DND-41 (cell line): Measurements from ENCODE around the gene MLIP.

Experiments used
- ATAC-seq: fragments of 200-7000 bp; cut with Tn5 transposase; 3 replicates; pipeline ENCODE4 v1.9.1; 2021; ENCODE audit warnings: low read depth; ENCODE audit not compliant: insufficient read depth
- DNase-seq: peaks from one replicate; pipeline ENCODE4 v3.0.0-alpha.2; 2020
- H2AFZ ChIP-seq: 2 replicates; pipeline ENCODE4 v1.6.0; 2012; ENCODE audit warnings: low read depth, low read length
- H3K27ac ChIP-seq: 2 replicates; pipeline ENCODE4 v1.5.1; 2012; ENCODE audit warnings: low read length, inconsistent platforms
- H3K27me3 ChIP-seq: fragments of 200-600 bp; sonication (generic); 2 replicates; pipeline ENCODE4 v1.6.0; 2012; ENCODE audit warnings: low read length, mild to moderate bottlenecking, inconsistent platforms; ENCODE audit not compliant: insufficient read depth, poor library complexity
- H3K36me3 ChIP-seq: 2 replicates; pipeline ENCODE4 v1.5.1; 2012; ENCODE audit warnings: low read length, inconsistent platforms; ENCODE audit not compliant: insufficient read depth
- H3K4me1 ChIP-seq: 2 replicates; pipeline ENCODE4 v1.5.1; 2012; ENCODE audit warnings: mild to moderate bottlenecking, low read length; ENCODE audit not compliant: insufficient read depth
- H3K4me2 ChIP-seq: 2 replicates; pipeline ENCODE4 v1.6.0; 2012; ENCODE audit warnings: mild to moderate bottlenecking, moderate library complexity, low read length, inconsistent platforms; ENCODE audit not compliant: insufficient read depth
- H3K4me3 ChIP-seq, 2 experiments: fragments of 200-600 bp in 1 of 2; shearing (Covaris generic) in 1 of 2; 2 replicates each; pipeline ENCODE4 v1.5.1; 2012 to 2016; ENCODE audit warnings: inconsistent platforms in 2 of 2, low read length in 2 of 2, mild to moderate bottlenecking in 2 of 2, low read depth in 1 of 2, moderate library complexity in 1 of 2
- H3K79me2 ChIP-seq: 2 replicates; pipeline ENCODE4 v1.6.0; 2012; ENCODE audit warnings: low read length, inconsistent platforms; ENCODE audit not compliant: insufficient read depth
- H3K9ac ChIP-seq: 2 replicates; pipeline ENCODE4 v1.6.0; 2012; ENCODE audit warnings: low read depth, mild to moderate bottlenecking, inconsistent platforms, low read length, moderate library complexity
- H3K9me3 ChIP-seq: 2 replicates; pipeline ENCODE4 v1.5.1; 2012; ENCODE audit warnings: low read length, moderate library complexity, mild to moderate bottlenecking, inconsistent platforms; ENCODE audit not compliant: insufficient read depth, severe bottlenecking
- H4K20me1 ChIP-seq: 2 replicates; pipeline ENCODE4 v1.6.0; 2012; ENCODE audit warnings: low read length; ENCODE audit not compliant: insufficient read depth
- CTCF ChIP-seq: IDR thresholded peaks from 2 replicates; pipeline ENCODE4 v1.5.1; 2012; ENCODE audit warnings: borderline replicate concordance, low read length, moderate library complexity, mild to moderate bottlenecking; ENCODE audit not compliant: poor library complexity, severe bottlenecking; ENCODE audit errors: extremely low read depth
- EZH2 ChIP-seq: IDR thresholded peaks from 3 replicates; pipeline ENCODE4 v1.6.1; 2012; ENCODE audit warnings: borderline replicate concordance, low read depth, mild to moderate bottlenecking, moderate library complexity, low read length, inconsistent platforms; ENCODE audit not compliant: severe bottlenecking

The MLIP gene

GRCh38 chr6:54093326-54093948, 17.8 kb upstream of the MLIP start:
- no peak overlapping the region for H2AFZ ChIP-seq
- no peak overlapping the region for H3K27ac ChIP-seq
- no peak overlapping the region for H3K4me2 ChIP-seq
- no peak overlapping the region for H3K4me3 ChIP-seq
- H4K20me1 ChIP-seq = no peaks in the 10 kb centered on the region
- no peaks in the 10 kb centered on the region for H3K79me2 ChIP-seq
- no peaks in the 10 kb centered on the region for H3K4me1 ChIP-seq
- no peaks in the 10 kb centered on the region for H3K27me3 ChIP-seq
- no peak overlapping the region for H3K9ac ChIP-seq
- TF ChIP-seq CTCF (no peak), EZH2 (no peak)
- ATAC-seq (no peak), DNase-seq (no peak)
- no peaks in the 10 kb centered on the region for H3K9me3 ChIP-seq
- no peaks in the 10 kb centered on the region for H3K36me3 ChIP-seq

GRCh38 chr6:54094293-54094692, 16.9 kb upstream of the MLIP start:
- H3K4me1 ChIP-seq = no peaks in the 10 kb centered on the region
- no peaks in the 10 kb centered on the region for H4K20me1 ChIP-seq
- no peaks in the 10 kb centered on the region for H3K36me3 ChIP-seq
- H3K79me2 ChIP-seq = no peaks in the 10 kb centered on the region
- H3K27ac ChIP-seq = no peak overlapping the region
- H2AFZ ChIP-seq = no peak overlapping the region
- no peak overlapping the region for H3K4me3 ChIP-seq
- H3K9ac ChIP-seq = no peak overlapping the region
- DNase-seq (no peak), ATAC-seq (no peak)
- no peaks in the 10 kb centered on the region for H3K9me3 ChIP-seq
- H3K4me2 ChIP-seq = no peak overlapping the region
- TF ChIP-seq EZH2 = no peak
- TF ChIP-seq CTCF = no peak
- H3K27me3 ChIP-seq = no peaks in the 10 kb centered on the region

- ATAC-seq (no peak), DNase-seq (no peak)
- Histone ChIP-seq H3K27me3 (no peaks in the 10 kb centered on the region), H3K4me1 (no peaks in the 10 kb centered on the region), H3K36me3 (no peaks in the 10 kb centered on the region), H3K9me3 (no peaks in the 10 kb centered on the region), H4K20me1 (no peaks in the 10 kb centered on the region), H3K4me2 (no peak overlapping the region), H2AFZ (peak overlapping the region; percentile 39; the same call in 1 of the 2 replicates), H3K4me3 (no peak overlapping the region), H3K27ac (no peak overlapping the region), H3K9ac (no peak overlapping the region), H3K79me2 (no peaks in the 10 kb centered on the region)
- no peak for TF ChIP-seq CTCF
Measured at GRCh38 chr6:54094786-54095185, 16.5 kb upstream of the MLIP start.

GRCh38 chr6:54095723-54096122, 15.5 kb upstream of the MLIP start:
- Histone ChIP-seq H3K9me3 (no peaks in the 10 kb centered on the region), H3K36me3 (no peaks in the 10 kb centered on the region), H3K9ac (no peak overlapping the region), H3K4me3 (no peak overlapping the region), H3K79me2 (no peaks in the 10 kb centered on the region), H3K4me1 (no peaks in the 10 kb centered on the region), H3K27ac (no peak overlapping the region), H4K20me1 (no peaks in the 10 kb centered on the region), H2AFZ (no peak overlapping the region), H3K27me3 (no peaks in the 10 kb centered on the region), H3K4me2 (no peak overlapping the region)
- ATAC-seq (no peak), DNase-seq (no peak)
- TF ChIP-seq CTCF (no peak), EZH2 (no peak)
